GM19043 (cell line): ENCODE data around the gene EXOC5.

Experiments used
- ATAC-seq: cut with Tn5 transposase; IDR thresholded peaks from one replicate; pipeline ENCODE4 v1.9.1; 2021; ENCODE audit warnings: low read depth; ENCODE audit not compliant: unreplicated experiment

The EXOC5 gene

GRCh38 chr14:57268161-57269069 lies at the start of gene EXOC5, which contains the start of gene AP5M1:
Gene EXOC5 (minus strand): TSS chr14:57268905. CDS start chr14:57268648, 257 bp downstream.
Gene AP5M1 (plus strand): TSS chr14:57268971. CDS start chr14:57269315, 344 bp downstream.
- peak; percentile 78 for ATAC-seq

GRCh38 chr14:57317248-57317833 lies 48.6 kb upstream of the EXOC5 start:
- ATAC-seq, result no peak

GRCh38 chr14:57314396-57315089 lies 45.8 kb upstream of the EXOC5 start:
- ATAC-seq, result no peak

DNA sequence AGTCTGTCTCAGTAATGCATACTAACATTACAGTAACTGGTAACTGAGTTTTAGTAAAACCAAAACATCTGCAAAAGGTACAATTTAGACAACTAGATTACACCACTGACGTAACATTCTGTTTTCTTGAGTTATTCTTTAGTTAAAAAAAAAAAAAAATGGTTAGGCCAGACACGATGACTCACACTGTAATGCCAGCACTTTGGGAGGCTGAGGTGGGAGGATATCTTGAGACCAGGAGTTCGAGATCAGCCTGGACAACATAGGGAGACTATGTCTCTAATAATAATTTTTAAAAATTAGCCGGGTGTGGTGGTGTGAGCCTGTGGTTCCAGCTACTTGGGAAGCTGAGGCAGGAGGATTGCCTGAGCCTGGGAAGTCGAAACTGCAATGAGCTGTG lies 34.2 kb upstream of the EXOC5 start:
- ATAC-seq, result no peak

DNA sequence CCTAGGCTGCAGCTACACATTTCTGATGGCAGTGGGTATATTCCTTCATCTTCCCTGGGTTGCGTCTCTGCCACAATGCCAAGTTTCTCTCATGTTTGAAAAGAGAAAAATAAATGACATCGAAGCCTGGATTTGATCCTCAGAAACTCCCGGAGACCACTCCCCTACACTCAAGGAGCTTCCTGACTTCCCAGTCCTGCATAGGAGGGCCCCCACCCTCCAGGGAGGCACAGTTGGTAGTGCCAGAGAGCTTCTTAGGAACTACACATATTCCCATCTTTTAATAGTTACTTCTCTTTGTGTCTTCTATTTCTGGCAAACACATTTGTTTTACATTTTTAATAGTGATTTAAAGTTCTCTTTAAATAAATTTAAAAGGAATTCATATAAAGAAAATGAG lies 30.8 kb upstream of the EXOC5 start:
- ATAC-seq, result no peak

GRCh38 chr14:57297852-57298251 lies 29.1 kb upstream of the EXOC5 start:
- ATAC-seq, result no peak

- no peak for ATAC-seq
Measured at GRCh38 chr14:57295239-57295638, 26.5 kb upstream of the EXOC5 start.

- ATAC-seq, result no peak
Measured at GRCh38 chr14:57293866-57294837, 25.4 kb upstream of the EXOC5 start.

- no peak for ATAC-seq
Measured at GRCh38 chr14:57291692-57292647, 23.3 kb upstream of the EXOC5 start.

DNA sequence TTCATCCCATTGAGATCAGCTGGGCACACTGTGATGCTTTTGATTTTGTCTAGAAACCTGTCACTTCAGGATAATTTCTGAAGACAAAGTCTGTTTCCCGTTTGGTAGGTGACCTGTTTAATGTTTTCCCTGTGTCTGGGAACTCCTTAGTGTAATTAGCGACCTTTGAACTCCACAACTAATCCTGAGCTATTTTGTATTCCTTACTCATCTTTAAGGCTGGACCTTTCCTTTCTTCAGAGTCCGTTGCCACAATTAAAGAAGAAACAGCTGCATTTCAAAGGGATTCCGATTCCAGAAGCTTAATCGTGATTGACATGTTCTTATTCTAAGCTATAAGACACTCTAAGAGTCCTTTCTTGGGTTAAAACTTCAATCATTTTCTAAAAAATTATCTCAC lies 22.0 kb upstream of the EXOC5 start:
- ATAC-seq, result no peak

GRCh38 chr14:57287745-57288144 lies 19.0 kb upstream of the EXOC5 start:
- no peak for ATAC-seq

GRCh38 chr14:57277062-57277461 lies 8.4 kb upstream of the EXOC5 start:
- ATAC-seq, result no peak

- no peak for ATAC-seq
Measured at GRCh38 chr14:57275023-57275664, 6.4 kb upstream of the EXOC5 start.

- ATAC-seq, result no peak
Measured at GRCh38 chr14:57274551-57274950, 5.8 kb upstream of the EXOC5 start.

DNA sequence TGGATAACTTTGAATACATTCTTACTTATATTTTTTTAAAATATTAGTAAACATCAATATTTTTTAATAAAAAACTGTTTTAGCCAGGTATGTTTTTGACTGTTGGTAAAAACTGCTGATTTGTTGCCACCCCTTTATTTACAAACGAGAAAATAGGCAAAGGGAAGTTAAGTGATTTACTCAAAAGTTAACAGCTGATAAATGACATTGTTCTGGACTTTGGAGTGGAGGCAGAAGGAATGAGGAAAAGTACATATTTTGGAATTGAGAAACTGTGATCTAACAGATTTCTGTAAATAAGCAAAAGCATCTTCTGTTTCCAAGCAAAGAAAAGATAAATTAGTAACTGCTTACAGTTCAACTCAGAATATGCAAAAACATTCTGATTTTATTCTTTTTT lies 4.5 kb upstream of the EXOC5 start:
- ATAC-seq, result no peak

- ATAC-seq, result no peak
Measured at GRCh38 chr14:57266065-57266464, 2.6 kb downstream of the EXOC5 start.

- no peak for ATAC-seq
Measured at GRCh38 chr14:57262117-57262516, 6.6 kb downstream of the EXOC5 start.

DNA sequence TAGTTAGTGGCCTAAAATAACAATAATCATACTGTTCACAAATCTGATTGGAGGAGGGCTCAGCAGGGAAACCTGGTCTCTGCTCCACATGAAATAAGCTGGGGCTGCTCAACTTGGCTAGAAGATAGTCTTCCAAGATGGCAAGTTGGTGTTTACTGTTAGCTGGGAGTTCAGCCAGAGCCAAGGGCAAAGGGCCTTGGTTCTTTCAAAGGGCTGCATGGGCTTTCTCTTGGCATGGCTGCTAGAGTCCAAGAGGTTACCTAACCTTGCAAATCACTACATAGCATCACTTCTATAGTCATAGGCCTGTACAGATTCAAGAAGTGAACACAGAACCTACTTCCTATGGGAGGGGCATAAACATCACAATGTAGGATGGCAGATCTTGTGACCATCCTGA lies 7.1 kb downstream of the EXOC5 start:
- ATAC-seq, result no peak

DNA sequence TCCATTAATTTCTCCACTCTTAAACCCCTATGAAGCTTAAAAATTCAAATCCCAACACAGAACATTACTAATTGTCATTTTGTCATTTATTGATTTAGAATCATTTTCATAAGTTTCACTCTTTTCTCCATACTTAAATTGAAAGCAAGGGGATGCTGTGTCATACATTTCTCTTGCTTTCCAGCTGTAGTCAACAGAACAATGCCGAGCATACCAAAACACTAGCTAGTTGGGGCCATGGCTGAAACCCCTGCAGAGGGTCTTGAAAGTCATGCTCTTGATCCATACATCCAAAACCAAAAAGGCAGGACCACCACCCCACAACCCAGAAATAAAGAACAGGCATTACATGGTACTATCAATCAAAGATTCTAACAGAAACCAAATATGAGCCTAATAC lies 9.0 kb downstream of the EXOC5 start:
- no peak for ATAC-seq
